HG03066 (cell line): ENCODE results near the gene JAKMIP3.

Experiments used
- ATAC-seq: cut with Tn5 transposase; IDR thresholded peaks from one replicate; pipeline ENCODE4 v1.9.1; 2021; ENCODE audit warnings: low read depth; ENCODE audit not compliant: unreplicated experiment

The JAKMIP3 gene

DNA sequence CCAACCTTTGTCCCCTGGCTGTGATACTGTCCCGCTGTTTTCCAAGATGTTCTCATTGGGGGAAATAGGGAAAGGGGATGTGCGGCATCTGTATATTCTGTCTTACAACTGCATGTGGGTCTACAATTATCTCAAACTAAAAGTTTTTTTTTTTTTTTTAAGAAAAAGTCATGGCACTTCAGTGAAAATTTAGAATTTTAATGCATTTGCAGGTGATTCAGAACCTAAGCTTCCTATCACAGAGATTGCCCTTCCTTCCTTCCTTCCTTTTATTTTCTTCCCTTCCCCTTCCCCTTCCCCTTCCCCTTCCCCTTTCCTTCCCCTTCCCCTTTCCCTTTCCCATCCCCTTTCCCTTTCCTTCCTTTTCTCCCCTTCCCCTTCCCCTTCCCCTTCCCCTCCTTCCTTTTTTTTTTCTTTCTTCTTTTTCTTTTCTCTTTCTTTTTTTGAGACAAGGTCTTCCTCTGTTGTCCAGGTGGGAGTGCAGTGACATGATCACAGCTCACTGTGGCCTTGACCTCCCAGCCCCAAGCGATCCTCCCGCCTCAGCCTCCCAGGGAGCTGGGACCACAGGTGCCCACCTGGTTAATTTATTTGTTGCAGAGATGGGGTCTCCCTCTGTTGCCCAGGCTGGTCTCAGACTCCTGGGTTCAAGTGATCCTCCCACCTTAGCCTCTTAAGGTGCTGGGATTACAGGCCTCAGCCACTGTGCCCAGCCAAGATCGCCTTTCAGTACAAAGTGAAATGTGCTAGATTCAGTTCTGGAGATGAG, 32.0 kb downstream of the JAKMIP3 start:
- ATAC-seq, result no peak

DNA sequence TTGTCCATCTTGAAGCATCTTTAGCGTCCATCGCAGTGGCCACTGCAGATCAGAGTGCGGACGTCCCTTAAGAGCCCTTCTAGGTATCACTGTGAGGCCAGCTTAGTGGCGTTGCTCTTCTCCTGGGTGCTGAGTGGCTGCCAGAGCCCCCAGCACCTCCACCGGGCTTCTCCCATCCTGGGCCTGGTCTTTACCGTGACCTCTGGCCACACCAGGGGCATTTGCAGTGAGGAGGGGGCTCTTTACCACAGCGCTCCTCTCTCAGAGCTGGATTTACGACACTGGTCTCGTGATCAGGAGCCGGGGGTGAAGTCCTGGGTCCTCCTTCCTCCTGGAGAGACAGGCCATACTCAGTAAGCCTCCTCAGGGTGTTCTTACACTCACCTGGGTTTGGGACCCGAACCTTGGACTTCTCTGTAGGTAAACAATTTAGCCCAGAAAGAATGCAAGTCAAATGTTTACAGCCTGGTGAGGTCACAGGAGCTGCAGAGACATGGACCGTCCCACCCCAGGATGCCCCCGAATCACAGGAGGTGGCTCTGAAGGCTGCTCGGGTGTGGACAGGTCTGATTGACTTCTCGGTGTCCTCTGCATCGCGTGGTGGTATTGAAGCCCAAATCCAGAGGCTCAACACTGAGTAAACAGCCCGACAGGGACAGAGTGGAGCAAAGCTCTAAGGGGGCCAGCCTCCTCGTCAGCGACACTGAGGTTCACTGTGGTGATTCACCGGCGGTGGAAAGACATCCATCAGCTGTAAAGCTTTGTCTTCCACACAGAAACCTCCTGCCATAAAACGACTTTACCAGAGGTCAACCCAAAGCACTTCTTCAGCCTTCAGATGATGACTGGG, 33.0 kb downstream of the JAKMIP3 start:
- no peak for ATAC-seq

DNA sequence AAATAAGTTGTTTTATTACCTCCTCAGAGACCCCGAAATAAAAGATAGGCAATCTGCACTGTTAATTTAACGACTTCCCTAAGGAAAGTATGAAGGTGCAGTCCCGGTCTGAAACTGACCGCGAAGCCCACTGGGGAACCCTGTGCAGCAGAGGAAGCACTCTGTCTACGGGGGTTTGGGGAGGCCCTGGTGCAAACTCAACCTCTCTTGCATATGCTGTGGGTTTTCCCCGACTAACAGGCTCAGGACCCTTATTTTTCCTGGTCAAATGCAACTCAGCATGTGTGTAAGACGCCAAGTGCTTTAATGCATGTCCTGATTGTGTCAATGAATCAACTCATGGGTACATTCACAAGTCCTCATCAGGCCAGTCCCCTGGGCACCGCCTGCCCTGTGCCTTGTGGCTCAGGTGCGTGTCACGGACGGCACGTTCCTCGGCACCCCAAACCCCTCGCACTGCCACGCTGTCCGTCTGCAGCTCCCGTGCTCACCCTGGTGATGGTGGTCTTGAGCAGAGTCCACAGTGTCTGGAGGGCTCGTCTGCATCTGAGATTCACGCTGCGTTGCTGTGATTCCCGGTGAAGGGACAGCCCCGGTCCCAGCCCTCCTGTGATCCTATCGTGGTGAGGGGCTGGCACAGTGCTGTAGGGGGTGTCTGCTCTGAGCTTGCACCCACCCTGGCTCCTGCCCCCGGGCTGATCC, 33.8 kb downstream of the JAKMIP3 start:
- no peak for ATAC-seq

DNA sequence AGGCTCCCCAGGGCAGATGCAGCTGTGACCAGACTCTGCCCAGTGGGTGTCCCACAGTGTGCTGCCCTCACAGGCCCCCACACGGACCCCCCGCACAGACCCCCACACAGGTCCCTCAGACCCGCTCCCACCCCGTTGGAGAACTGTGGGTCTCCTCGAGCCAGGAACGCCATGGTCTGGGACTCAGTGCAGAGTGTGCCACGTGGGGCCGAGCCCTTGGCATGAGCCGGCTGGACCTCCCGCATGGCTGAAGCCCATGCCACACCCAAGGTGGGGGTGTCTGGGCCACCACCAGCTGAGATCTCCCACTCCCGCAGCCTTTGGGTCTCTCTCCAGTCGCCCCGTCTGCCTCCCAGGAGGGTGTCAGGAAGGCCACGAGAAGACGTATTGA, 34.3 kb downstream of the JAKMIP3 start:
- ATAC-seq, result no peak

DNA sequence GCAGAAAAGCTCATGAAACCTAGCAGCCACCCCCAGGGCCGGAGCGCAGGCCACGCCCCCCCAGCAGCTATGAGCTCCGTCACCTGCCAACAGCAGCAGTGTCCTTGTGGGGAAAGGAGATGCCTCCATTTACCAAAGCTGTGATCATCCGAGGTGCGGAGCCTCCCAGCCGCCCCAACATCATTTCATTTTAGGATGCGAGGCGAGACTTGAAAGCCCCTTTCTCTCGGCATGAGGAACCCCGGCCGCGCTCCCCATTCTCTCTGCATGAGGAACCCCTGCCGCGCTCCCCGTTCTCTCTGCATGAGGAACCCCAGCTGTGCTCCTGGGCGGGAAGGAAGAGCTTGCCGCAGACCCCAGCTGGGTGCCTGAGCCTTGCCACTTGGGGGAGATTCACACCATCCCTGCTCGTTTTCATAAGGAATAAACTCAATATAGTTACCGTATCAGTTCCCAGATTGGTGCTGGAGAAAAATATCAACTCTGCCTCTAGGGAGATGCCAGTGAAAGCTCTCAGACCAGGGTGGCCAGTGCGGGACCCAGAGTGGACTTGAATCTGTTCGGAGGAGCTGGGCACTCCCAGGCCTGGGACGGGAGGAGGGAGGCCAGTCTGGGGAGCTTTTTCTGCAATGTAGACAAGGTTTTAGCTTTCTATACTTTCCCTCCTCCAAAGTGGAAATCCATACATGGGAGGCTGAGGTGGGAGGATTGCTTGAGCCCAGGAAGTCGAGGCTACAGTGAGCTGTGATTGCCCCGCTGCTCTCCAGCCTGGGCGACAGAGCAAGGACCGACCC, 35.0 kb downstream of the JAKMIP3 start:
- ATAC-seq, result no peak

DNA sequence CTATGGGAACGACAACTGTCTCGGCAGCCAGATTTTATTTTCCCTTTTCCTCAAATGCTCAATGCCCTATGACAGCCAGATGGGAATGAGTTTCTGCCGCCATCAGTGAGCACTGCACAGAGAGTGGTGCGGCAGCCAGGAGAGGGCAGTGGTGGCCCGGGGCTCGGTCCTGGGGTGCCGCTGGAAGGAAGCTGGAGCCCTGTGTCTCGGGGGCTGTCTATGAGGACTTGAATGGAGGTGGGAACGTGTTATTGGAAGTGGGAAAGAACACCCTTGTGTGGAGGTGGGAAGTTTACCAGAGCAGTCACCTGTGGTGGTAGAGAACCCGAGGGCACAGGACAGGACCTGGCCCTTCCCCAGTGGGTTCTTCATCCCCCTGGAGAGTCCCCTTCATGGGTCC, 35.8 kb downstream of the JAKMIP3 start:
- ATAC-seq, result no peak

DNA sequence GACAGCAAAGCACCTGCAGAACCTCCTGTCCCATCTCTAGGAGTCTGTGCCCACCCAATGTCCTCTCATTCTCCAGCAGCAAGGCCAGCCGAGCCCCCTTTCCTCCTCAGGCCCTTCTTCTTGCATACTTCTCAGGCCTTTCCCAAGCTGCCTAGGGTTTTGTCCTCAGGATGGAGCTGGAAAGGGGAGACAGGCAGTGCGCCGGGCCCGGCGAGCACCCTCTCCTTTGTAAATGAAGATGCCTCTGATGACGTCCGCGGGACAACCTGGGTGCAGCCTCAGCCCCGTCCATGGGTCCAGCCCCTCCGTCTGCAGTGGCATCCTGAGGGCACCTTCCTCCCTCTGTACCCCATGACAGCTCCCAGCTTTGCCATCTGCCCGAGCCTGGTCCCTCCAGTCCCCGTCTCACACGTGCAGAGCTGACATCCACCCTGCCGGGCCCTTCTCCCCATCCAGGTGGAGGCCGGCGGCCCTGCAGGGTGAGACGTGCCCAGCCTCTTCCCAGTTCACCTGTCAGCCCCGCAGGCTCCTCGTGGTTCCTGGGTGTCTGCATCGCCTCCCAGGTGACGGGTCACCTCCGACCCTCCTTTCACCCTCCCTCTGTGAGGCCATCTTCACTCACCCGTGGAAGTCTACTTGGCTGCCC, 36.4 kb downstream of the JAKMIP3 start:
- ATAC-seq, result no peak

DNA sequence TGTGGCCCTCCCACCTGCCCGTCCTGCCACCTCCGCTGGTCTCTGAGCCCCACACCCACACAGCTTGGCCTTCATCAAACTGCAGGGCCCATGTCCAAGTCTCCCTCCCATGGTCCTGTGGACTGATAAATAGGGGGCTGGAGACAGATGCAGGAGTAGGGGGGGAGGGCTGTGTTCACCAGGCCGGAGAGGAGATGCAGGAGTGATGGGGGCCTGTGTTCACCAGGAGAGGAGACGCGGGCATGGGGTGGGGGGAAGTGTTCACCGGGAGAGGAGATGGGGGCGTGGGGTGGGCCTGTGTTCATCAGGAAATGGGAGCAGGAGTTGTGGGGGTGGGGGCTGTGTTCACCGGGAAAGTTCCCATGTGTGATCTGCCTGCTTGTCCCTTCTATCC, 37.0 kb downstream of the JAKMIP3 start:
- ATAC-seq, result no peak

DNA sequence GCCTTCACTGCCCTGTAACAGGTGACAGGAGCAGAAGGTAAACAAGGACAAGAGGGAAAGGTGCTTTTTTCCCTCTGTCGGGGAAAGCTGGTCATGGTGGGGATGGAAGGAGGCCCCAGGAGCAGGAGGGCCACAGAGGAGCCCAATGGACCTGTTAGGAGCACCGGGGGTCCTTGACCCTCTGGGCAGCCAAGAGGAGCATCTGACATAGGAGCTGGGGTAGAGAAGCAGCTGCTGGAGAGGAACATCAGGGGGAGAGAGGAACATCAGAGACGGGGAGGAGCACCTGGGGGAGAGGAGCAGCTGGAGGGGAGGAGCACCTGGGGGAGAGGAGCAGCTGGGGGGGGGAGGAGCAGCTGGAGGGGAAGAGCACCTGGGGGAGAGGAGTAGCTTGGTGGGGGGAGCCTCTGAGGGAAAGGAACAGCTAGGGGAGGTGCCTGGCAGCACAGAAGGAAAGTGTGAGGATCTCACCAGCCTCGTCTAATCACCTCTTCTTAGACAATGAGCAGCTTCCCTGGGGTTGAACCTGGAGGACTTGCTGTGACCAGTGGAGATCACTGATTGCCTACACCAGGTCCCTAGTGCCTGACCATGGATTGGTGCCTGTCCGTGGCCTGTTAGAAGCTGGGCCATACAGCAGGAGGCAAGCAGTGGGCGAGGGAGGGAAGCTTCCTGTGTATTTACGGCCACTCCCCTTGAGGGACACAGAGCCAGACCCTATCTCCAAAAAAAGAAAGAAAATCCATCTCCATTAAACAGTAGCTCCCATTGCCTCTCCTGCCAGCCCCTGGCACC, 37.6 kb downstream of the JAKMIP3 start:
- no peak for ATAC-seq

DNA sequence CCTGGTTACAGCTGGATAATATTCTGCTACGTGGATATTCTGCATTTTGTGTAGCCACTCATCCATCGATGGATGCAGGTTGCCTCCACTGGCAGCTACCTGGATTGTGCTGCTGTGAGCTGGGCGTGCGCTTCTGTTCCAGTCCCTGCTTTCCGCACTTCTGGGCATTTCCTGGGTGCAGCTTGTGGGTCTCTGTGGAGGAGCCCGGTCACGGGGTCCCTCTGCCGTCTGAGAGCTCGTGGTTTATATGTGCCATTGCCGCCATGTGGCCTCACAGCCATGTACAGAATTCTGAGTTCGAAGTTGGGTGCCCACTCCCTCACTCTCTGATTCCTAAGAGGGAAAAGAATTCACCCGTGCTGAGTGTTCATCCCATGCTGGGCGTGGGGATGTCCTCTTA, 38.3 kb downstream of the JAKMIP3 start:
- no peak for ATAC-seq

DNA sequence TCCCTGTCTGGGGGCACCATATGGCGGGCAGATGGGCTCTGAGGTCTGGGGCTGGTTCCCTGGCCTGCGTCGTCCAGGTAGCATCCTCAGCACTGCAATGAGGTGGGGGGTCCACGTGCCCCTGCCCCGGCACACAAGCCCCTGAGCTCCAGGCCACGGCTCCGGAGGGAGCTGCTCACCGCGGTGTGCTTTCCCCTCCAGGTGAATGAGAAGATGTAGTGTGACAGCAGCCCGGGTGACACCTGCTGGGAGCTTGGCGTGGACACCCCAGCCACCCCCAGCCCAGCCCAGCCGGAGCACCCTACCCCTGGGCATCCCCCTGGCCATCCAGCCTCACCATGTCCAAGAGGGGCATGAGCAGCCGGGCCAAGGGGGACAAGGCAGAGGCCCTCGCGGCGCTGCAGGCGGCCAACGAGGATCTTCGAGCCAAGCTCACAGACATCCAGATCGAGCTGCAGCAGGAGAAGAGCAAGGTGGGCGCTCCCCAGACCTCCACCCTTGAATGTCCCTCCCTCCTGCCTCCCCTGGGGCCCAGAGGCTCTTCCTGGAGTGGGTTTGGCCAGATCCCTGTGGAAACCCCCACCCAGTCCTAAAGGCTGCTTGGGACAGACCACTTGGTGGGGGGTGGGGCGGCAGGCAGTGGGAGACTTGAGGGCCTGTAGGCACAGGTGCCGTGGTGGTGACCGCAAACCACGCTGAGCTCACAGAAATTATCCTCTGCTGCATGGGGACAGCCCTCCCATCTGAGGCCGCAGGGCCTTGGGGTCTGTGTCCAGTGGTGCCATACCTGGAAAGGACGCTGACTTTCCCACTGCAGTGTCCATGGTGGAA, 38.9 kb downstream of the JAKMIP3 start:
- no peak for ATAC-seq

DNA sequence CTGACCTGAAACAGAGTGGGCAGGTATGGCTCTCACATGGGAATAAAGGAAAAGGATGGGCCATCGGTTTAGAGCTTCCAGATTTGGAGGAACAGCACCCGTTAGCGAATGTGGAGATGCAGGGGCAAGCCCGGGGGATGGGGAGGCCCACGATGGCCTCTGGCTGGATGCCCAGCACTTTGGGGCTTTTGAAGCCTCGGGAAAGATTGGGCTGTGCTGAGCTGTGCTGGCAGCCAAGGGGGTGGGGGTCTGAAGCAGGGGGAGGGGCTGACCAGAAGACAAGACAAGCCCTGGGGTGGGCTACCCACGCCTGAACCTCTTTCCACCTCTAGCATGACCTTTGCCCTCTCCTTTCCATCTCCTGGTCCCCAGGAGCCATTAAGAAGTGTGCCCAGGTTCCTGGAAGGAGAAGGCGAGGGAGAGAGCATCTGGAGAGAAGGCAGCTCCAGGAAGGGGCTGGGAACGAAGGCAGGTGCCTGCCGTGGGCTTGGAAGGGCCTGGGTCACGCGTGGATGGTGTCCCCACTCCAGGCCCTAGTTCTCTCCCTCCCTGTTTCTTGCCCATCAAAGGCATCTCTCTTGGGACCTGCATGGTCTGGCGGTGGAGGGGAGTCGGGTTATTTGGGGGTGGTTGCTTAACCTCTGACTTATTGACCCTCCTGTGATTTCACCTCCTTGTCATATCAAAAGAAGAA, 39.7 kb downstream of the JAKMIP3 start:
- ATAC-seq, result no peak

DNA sequence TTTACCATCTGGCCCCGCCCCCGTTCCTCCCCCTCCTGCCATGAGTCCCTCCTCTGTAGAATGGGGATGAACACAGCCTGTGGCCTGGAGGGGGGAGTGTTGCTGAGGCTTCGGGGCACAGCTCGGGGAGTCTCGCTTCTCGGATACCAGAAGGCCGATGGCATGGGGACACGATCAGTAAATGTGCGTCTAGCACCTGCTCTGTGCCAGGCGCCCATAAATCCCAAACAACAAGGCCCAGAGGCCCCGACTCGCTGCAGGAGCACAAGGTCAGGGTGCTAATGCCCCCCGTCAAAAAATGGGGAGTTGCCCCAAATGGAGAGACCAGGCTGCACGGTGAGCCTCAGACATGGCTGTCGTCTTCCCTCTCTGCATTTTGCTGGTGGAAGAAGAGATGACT, 40.7 kb downstream of the JAKMIP3 start:
- ATAC-seq, result no peak

DNA sequence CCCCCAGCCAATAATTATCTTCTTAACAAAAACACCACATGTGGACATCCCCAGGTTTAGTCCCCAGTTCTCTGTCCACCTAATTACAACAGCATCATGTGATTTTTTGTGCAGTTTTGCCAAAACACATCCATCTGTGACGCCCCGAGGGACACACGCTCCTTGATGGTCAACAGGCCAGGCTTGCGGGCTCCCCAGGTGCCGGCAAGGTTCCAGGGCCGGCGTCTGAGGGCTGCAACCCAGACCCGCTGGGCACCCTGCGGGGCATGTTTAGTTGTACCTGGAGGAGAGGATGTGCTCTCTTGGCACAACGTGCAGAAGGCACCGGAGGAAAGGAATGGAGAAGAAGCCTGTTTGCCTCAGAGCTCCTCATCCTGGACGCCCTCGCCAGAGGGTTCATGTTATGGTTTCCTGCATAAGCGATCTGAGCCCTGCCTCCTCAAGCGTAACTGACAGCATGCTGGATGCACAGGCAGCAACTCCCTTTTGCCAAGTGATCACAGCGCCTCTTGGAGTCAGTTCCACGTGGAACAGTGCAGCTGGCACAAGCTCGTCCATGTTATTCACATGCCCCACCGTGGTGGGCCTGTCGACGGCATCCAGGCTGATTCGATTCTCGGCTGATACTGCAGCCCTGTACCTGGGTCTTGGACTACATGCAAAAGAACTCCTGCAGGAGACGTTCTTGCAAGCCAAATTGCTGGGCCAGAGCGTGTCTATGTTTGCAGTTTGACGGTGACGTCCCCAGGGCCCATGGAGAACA, 41.6 kb downstream of the JAKMIP3 start:
- no peak for ATAC-seq

DNA sequence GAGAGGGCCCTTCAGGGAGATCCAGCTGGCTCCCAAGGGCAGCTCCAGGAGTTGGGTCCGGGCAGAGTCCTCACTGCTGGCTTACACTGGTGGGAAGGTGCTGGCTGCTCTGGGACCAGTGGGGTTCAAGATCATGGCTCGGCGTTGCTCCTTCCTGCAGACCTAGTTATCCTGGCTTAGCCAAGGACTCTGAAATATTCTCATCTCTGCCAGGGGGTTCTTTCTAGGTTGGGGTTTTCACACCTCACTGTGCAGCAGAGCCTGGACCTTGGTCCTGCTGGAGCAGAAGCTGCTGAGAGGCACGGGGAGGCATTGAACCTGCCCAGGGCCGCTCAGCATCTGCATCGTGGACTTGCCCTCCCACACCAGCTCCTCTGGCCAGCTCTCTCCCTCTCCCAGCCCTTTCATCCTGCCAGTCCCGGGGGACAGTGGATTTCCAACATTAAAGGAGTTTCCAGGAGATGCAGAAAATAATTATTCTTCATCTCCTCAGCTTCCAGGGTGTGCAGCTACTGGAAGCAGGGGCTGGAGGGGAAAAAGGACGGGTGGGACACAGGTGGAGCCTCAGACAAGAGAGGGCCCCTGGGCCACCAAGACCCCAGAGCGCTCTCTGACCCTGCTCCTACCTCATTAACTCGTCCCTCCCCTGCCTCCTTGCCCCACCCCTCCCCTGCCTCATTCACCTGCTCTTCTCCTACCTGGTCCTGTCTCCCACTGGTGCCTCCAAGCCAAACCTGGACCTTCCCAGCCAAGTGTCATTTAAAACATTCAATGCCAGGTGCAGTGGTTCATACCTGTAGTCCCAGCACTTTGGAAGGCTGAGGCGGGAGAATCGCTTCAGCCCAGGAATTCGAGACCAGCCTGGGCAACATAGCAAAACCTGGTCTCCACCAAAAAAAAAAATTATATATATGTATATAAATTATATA, 42.5 kb downstream of the JAKMIP3 start:
- ATAC-seq, result no peak
